ENCODE measurements around the gene GAREM2. TPM values are rescaled to one million over a fixed set of nuclear protein-coding genes. Genes with fewer than 3 reads are reported as not detected.

Gene GAREM2
- total and polyA plus RNA-seq, 10 donors = 0.62 to 6.3 (median 1.9) TPM

DNA sequence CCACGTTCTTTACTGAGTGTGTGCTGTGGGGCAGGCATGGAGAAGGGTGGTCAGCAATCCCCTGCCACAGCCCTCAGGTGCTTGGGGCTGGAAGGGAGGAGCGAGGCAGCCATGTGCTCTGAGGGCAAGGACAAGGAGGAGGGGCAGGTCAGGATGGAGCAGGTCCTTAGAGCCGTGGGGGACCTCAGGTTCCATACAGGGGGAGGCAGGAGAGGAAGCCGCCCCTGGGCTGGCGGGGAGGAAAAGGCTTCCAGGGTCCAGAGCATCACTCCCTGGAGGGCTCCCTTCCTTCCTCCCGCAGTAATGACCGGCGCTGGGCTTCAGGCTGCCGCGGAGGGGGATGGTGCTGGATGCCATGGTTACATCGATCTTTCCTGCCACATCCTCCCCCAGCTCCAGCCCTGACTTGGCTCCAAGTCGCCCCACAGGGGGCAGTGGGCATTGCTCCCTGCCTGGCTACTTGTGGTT, 6.6 kb downstream of the GAREM2 start:
- no peak for DNase-seq
- Histone ChIP-seq H3K4me3 (peak overlapping the region in 6 of 8 donors; percentile 39 to 76 (median 49)), H3K27me3 (replicated peaks in 1 of 7) (peaks cover 0 to 54% (median 13%) of the 10 kb centered on the region in 7 donors), H3K9me3 (no peaks in the 10 kb centered on the region), H3K36me3 (no peaks in the 10 kb centered on the region), H3K4me1 (peaks cover 8 to 28% (median 18%) of the 10 kb centered on the region in 6 donors), H3K27ac (peak overlapping the region in 6 of 8 donors; percentile 26 to 79 (median 57))
- intact Hi-C loops (cut with DNase I; ENCODE audit: low total_unique reads) = no loop called here
- 7 to 24% (median 12%) methylated on average over 6 to 12 of the region's 12 CpGs for WGBS, 5 donors
- TF ChIP-seq POLR2AphosphoS5 (IDR thresholded peaks at IDR 0.05) (no peak), POLR2A (IDR thresholded peaks at IDR 0.05) (no peak), CTCF (IDR thresholded peaks at IDR 0.05 in 8 of 11, conservative IDR thresholded peaks at IDR 0.05 in 3 of 11) (no peak)

GRCh38 chr2:26182441-26182840, 9.6 kb downstream of the GAREM2 start:
- Histone ChIP-seq H3K36me3 (no peaks in the 10 kb centered on the region), H3K27me3 (replicated peaks in 1 of 7) (peaks cover 0 to 40% (median 12%) of the 10 kb centered on the region in 7 donors), H3K4me1 (peaks cover 8 to 46% (median 35%) of the 10 kb centered on the region in 6 donors), H3K9me3 (no peaks in the 10 kb centered on the region), H3K4me3 (no peak overlapping the region), H3K27ac (no peak overlapping the region)
- WGBS, 5 donors = 88 to 100% (median 97%) methylated on average over 1 to 5 of the region's 5 CpGs
- no peak for DNase-seq
- TF ChIP-seq POLR2AphosphoS5 (IDR thresholded peaks at IDR 0.05) (no peak), POLR2A (IDR thresholded peaks at IDR 0.05) (no peak), CTCF (IDR thresholded peaks at IDR 0.05 in 8 of 11, conservative IDR thresholded peaks at IDR 0.05 in 3 of 11) (no peak)
- intact Hi-C loops (cut with DNase I; ENCODE audit: low total_unique reads) = no loop called here

DNA sequence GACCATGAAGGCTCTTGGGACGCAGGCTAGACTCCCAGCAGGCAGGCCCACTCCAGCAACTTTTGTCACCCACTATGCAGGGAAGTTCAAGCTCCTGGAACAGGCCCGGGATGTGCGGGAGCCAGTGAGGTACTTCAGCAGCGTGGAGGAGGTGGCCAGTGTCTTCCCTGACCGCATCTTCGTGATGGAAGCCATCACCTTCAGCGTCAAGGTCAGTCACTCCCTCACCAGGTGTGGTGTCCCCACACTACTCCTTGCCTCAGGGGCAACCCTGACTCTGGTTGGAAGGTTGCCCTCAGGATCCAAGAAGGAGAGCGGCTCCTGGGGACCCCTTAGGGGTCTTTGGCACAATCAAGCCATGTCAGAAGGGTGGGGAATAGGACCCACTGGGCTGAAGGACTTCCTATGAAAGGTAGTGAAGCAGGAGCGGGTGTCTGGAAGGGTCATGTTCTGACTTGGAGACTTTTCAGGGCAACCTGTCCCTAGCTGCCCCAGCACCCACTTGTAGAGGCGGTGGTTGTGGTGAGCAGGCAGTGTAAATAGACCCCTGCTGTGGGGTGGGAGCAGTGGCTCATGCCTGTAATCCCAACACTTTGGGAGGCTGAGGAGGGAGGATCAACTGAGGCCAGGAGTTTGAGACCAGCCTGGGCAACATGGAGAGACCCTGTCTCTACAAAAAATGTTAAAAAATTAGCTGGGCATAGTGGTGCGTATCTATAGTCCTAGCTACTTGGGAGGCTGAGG, 10.2 kb downstream of the GAREM2 start:
- WGBS, 5 donors = 94 to 100% (median 97%) methylated on average over 7 to 11 of the region's 11 CpGs
- TF ChIP-seq POLR2A (IDR thresholded peaks at IDR 0.05) (no peak), CTCF (IDR thresholded peaks at IDR 0.05 in 8 of 11, conservative IDR thresholded peaks at IDR 0.05 in 3 of 11) (no peak), POLR2AphosphoS5 (IDR thresholded peaks at IDR 0.05) (no peak)
- intact Hi-C loops (cut with DNase I; ENCODE audit: low total_unique reads) = no loop called here
- Histone ChIP-seq H3K27ac (no peak overlapping the region), H3K4me3 (no peak overlapping the region), H3K27me3 (replicated peaks in 1 of 7) (peaks cover 0 to 40% (median 12%) of the 10 kb centered on the region in 7 donors), H3K4me1 (peaks cover 8 to 46% (median 35%) of the 10 kb centered on the region in 6 donors), H3K9me3 (no peaks in the 10 kb centered on the region), H3K36me3 (peaks cover 0 to 3% (median 0%) of the 10 kb centered on the region in 6 donors)
- DNase-seq = no peak

GRCh38 chr2:26184121-26184520, 11.2 kb downstream of the GAREM2 start:
- Histone ChIP-seq H3K36me3 (peaks cover 0 to 3% (median 0%) of the 10 kb centered on the region in 6 donors), H3K4me1 (peaks cover 7 to 36% (median 29%) of the 10 kb centered on the region in 6 donors), H3K27ac (peak overlapping the region in 3 of 8 donors; percentile 64 to 78 (median 73)), H3K27me3 (replicated peaks in 1 of 7) (peaks cover 0 to 30% (median 5%) of the 10 kb centered on the region in 7 donors), H3K4me3 (peak overlapping the region in 7 of 8 donors; percentile 38 to 78 (median 48)), H3K9me3 (no peaks in the 10 kb centered on the region)
- TF ChIP-seq POLR2AphosphoS5 (IDR thresholded peaks at IDR 0.05) (no peak), CTCF (IDR thresholded peaks at IDR 0.05 in 8 of 11, conservative IDR thresholded peaks at IDR 0.05 in 3 of 11) (no peak)
- WGBS, 5 donors = 73 to 91% (median 78%) methylated on average over 20 to 34 of the region's 34 CpGs
- intact Hi-C loops (cut with DNase I; ENCODE audit: low total_unique reads) = no loop called here
- DNase-seq = no peak
